Astrocyte (in vitro differentiated cells and primary cell): ENCODE data around the gene COBL.

Source experiments
- CTCF ChIP-seq: IDR thresholded peaks from 2 replicates; pipeline ENCODE4 v1.5.1; 2011; ENCODE audit warnings: low read depth, mild to moderate bottlenecking, inconsistent platforms, low read length, moderate library complexity; ENCODE audit not compliant: insufficient read depth
- EZH2 ChIP-seq: IDR thresholded peaks from 2 replicates; pipeline ENCODE4 v1.6.1; 2012; ENCODE audit warnings: mild to moderate bottlenecking, low read length, inconsistent platforms; ENCODE audit not compliant: insufficient read depth

DNA sequence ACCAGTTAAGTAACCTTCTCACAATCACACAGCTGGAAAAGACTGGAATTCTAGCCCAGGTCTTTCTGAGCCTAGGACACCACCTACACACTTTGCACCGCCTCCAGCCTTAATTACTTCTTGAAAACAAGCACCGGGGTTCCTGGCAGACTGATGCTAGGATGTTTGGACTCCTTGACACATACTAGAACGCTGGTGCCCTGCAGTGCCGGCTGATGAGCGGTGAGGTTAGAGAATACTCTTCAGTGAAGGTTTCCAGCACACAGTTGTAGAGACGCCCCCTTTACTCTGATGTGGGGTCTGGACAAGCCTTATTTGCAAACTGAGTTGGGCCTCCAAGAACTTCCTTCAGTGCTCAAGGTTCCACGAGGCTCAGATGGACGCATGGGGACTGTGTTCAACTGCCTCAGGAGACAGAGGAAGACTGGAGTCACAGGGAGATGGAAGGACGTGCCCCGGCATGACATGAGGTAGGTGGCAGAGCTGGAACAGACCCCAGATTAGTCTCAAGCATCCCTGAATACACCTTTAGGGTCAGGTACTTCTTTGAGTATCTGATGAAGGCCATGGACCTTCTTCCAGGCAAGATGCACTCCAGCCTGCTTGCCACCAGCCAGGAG, 89.6 kb downstream of the COBL start:
- TF ChIP-seq EZH2 = no peak
- no peak for TF ChIP-seq CTCF
